K562 (cell line): Measurements from ENCODE around the gene AP2A2.

Experiments
- CTCF ChIP-seq, 3 experiments: IDR thresholded peaks in 2 of 3; conservative IDR thresholded peaks in 1 of 3; 2 replicates each; pipeline ENCODE4 v1.5.1; 2011 to 2012; ENCODE audit warnings: low read length in 3 of 3, mild to moderate bottlenecking in 3 of 3, control low read depth in 2 of 3, improper control_type of control experiment in 1 of 3, inconsistent platforms in 1 of 3, low read depth in 1 of 3, mixed read lengths in 1 of 3, moderate library complexity in 1 of 3; ENCODE audit not compliant: insufficient read depth in 2 of 3
- KLF1 ChIP-seq: fragments of 450-650 bp; IDR thresholded peaks from 2 replicates; pipeline ENCODE4 v1.6.1; 2016; ENCODE audit warnings: missing genetic modification characterization, missing compliant biosample characterization
- MYC ChIP-seq, 2 experiments: fragments of 250-450 bp in 1 of 2; sonication (Bioruptor Pico) in 1 of 2; IDR thresholded peaks; 2 replicates each; pipeline versions ENCODE4 v1.5.1 to v1.6.1; 2012 to 2021; ENCODE audit warnings: low read depth in 2 of 2, borderline replicate concordance in 1 of 2, improper control_type of control experiment in 1 of 2, low read length in 1 of 2, mild to moderate bottlenecking in 1 of 2, moderate library complexity in 1 of 2
- NFYB ChIP-seq: IDR thresholded peaks from 2 replicates; pipeline ENCODE4 v1.6.1; 2011; ENCODE audit warnings: mild to moderate bottlenecking, moderate library complexity; ENCODE audit not compliant: insufficient read length; ENCODE audit errors: extremely low read depth
- RAD21 ChIP-seq, 2 experiments: fragments of 250-450 bp in 1 of 2; fragments of 450-650 bp in 1 of 2; sonication (Bioruptor Pico) in 1 of 2; formaldehyde crosslinking in 1 of 2; IDR thresholded peaks in 1 of 2; conservative IDR thresholded peaks in 1 of 2; 2 replicates each; pipeline versions ENCODE4 v1.4.0 to v1.8.0; 2020 to 2022; ENCODE audit warnings: mild to moderate bottlenecking in 2 of 2, moderate library complexity in 1 of 2
- REST ChIP-seq, 2 experiments: fragments of 450-650 bp; formaldehyde crosslinking in 1 of 2; IDR thresholded peaks; 2 replicates each; pipeline versions ENCODE4 v1.4.0 to v1.6.1; 2014 to 2020; ENCODE audit warnings: mild to moderate bottlenecking in 2 of 2, borderline replicate concordance in 1 of 2, low read depth in 1 of 2
- ZKSCAN8 ChIP-seq: fragments of 200-800 bp; sonication (Bioruptor generic); IDR thresholded peaks from 2 replicates; pipeline ENCODE4 v1.6.1; 2016; ENCODE audit warnings: missing genetic modification characterization, missing compliant biosample characterization
- ZNF134 ChIP-seq: fragments of 250-450 bp; sonication (Bioruptor Pico); conservative IDR thresholded peaks from 2 replicates; pipeline ENCODE4 v1.4.0; 2020
- ZNF239 ChIP-seq: fragments of 250-450 bp; sonication (Bioruptor Pico); IDR thresholded peaks from 2 replicates; pipeline ENCODE4 v1.4.0; 2020; ENCODE audit warnings: mild to moderate bottlenecking
- ZNF316 ChIP-seq: fragments of 450-650 bp; IDR thresholded peaks from 2 replicates; pipeline ENCODE4 v1.6.1; 2016

GRCh38 chr11:1003159-1003558, 77.5 kb downstream of the AP2A2 start:
- TF ChIP-seq ZNF134 (CRISPR knock-in tag) (no peak), CTCF (IDR thresholded peaks at IDR 0.05 in 2 of 3, conservative IDR thresholded peaks at IDR 0.05 in 1 of 3; ENCODE audit: insufficient read depth in 2 of 3, low read depth in 1 of 3, low read length in 3 of 3) (no peak), ZKSCAN8 (CRISPR knock-in tag) (no peak), ZNF239 (CRISPR knock-in tag) (no peak), REST (IDR thresholded peaks at IDR 0.05; ENCODE audit: borderline replicate concordance) (no peak), REST (CRISPR knock-in tag; IDR thresholded peaks at IDR 0.05; ENCODE audit: low read depth) (no peak), ZNF316 (no peak), RAD21 (CRISPR knock-in tag; conservative IDR thresholded peaks at IDR 0.05 in 1 of 2, IDR thresholded peaks at IDR 0.05 in 1 of 2) (no peak), KLF1 (tag) (no peak), MYC (IDR thresholded peaks at IDR 0.05; ENCODE audit: low read depth, low read length) (no peak), MYC (CRISPR knock-in tag; IDR thresholded peaks at IDR 0.05; ENCODE audit: borderline replicate concordance, low read depth) (no peak), NFYB (no peak)
